Lung (tissue), 16 donors: ENCODE measurements around the gene TRIM41. TPM values are rescaled to one million over a fixed set of nuclear protein-coding genes. Genes with fewer than 3 reads are reported as not detected.
A peak's percentile ranks its signal among the peaks of the same experiment; 100 is the strongest.
"Not testable (repeated sequence)": the region's sequence is repeated elsewhere in the genome, so short reads cannot be mapped to it uniquely, and the experiment has no call there.

Experiments
- ATAC-seq: fragments of 200-7000 bp; cut with Tn5 transposase; one replicate; pipeline ENCODE4 v1.9.1; 2020; ENCODE audit warnings: moderate number of reproducible peaks; ENCODE audit not compliant: insufficient read depth, low FRiP score
- DNase-seq, 3 donors: peaks; one replicate each; pipeline ENCODE4 v3.0.0-alpha.2; 2013 to 2017
- H3K27ac ChIP-seq, 2 donors: one replicate each; pipeline ENCODE4 v1.5.1; 2013; ENCODE audit warnings: mild to moderate bottlenecking in 2 of 2, moderate library complexity in 2 of 2, control low read depth in 1 of 2, inconsistent platforms in 1 of 2, low read depth in 1 of 2, low read length in 1 of 2
- H3K27me3 ChIP-seq, 3 donors: one replicate each; pipeline ENCODE4 v1.5.1; 2013; ENCODE audit warnings: low read length in 2 of 3; ENCODE audit not compliant: control insufficient read depth in 3 of 3, insufficient read depth in 3 of 3
- H3K36me3 ChIP-seq, 4 donors: one replicate each; pipeline ENCODE4 v1.5.1; 2013; ENCODE audit warnings: low read length in 4 of 4, mild to moderate bottlenecking in 1 of 4, moderate library complexity in 1 of 4; ENCODE audit not compliant: control insufficient read depth in 4 of 4, insufficient read depth in 4 of 4
- H3K4me1 ChIP-seq, 5 donors: one replicate each; pipeline ENCODE4 v1.5.1; 2013; ENCODE audit warnings: low read length in 5 of 5, mild to moderate bottlenecking in 2 of 5, moderate library complexity in 1 of 5; ENCODE audit not compliant: control insufficient read depth in 5 of 5, insufficient read depth in 5 of 5
- H3K4me3 ChIP-seq: one replicate; pipeline ENCODE4 v1.5.1; 2013; ENCODE audit warnings: mild to moderate bottlenecking, control low read depth, moderate library complexity
- H3K9ac ChIP-seq, 2 donors: one replicate each; pipeline ENCODE4 v1.5.1; 2013; ENCODE audit warnings: low read length in 2 of 2, control low read depth in 1 of 2; ENCODE audit not compliant: insufficient read depth in 1 of 2
- H3K9me3 ChIP-seq, 4 donors: one replicate each; pipeline ENCODE4 v1.5.1; 2013; ENCODE audit warnings: low read length in 3 of 4, mild to moderate bottlenecking in 1 of 4, moderate library complexity in 1 of 4; ENCODE audit not compliant: control insufficient read depth in 4 of 4, insufficient read depth in 3 of 4
- CTCF ChIP-seq: IDR thresholded peaks from 2 replicates; pipeline ENCODE4 v1.5.1; 2012; ENCODE audit warnings: mild to moderate bottlenecking; ENCODE audit errors: control extremely low read depth, extremely low read depth
- WGBS, 2 donors: extraction: QIAGEN DNeasy Blood & Tissue Kit; methylation state at CpG; one replicate each; pipeline ENCODE4 v1.1.7; 2013; 5-methylcytosine and 5-hydroxymethylcytosine counted together
- long read RNA-seq, 5 donors: transcript quantifications; one replicate each; lab custom pipeline, GENCODE V29; 2026
- polyA plus RNA-seq, 2 donors: library from polyadenylated mRNA; stranded (reverse); fragments of 200-250 nt; gene quantifications; one replicate each; pipeline ENCODE4 v1.2.1, GENCODE V29; 2013
- total RNA-seq, 2 donors: library from RNA; depleted of rRNA in 1 of 2; stranded (reverse); fragments of >200 nt in 1 of 2; gene quantifications; one replicate each; pipeline ENCODE4 v1.2.1, GENCODE V29; 2014 to 2021
- donor health status: control.
- donor health status: control.
- donor health status: Bipolar disorder and iron deficiency.
- donor health status: healthy.
- donor health status: DM: yes; HTN: yes; CAD: no.

The TRIM41 gene
- 10 to 100 TPM; 13.1 to 38.6 TPM for total RNA-seq
- 10 to 100 TPM; 20.3 to 24.1 TPM for polyA plus RNA-seq
- long read RNA-seq, donor 1, full-length matches to known transcripts: 2 of 5,679 reads
- long read RNA-seq, donor 1, partial matches to known transcripts: 5,270 of 5,679 reads
- long read RNA-seq, donor 1, other reads (novel, unspliced or antisense): 407 of 5,679 reads
- long read RNA-seq, donor 2, partial matches to known transcripts: 2,441 of 2,548 reads
- long read RNA-seq, donor 2, other reads (novel, unspliced or antisense): 107 of 2,548 reads
- long read RNA-seq, donor 3, partial matches to known transcripts: 2,531 of 2,676 reads
- long read RNA-seq, donor 3, other reads (novel, unspliced or antisense): 144 of 2,676 reads
- long read RNA-seq, donor 4, partial matches to known transcripts: 3,043 of 3,089 reads
- long read RNA-seq, donor 4, other reads (novel, unspliced or antisense): 46 of 3,089 reads
- long read RNA-seq, donor 5, full-length matches to known transcripts: 5 of 4,707 reads
- long read RNA-seq, donor 5, partial matches to known transcripts: 4,416 of 4,707 reads
- long read RNA-seq, donor 5, other reads (novel, unspliced or antisense): 286 of 4,707 reads

GRCh38 chr5:181223058-181223728 lies at the start of gene TRIM41:
Gene TRIM41 (plus strand): TSS chr5:181223281. CDS start chr5:181224000, 719 bp downstream.
- peak within 1 kb of the TSS; percentile 68 to 90 for H3K9ac ChIP-seq
- peak within 1 kb of the TSS; percentile 74 for H3K4me3 ChIP-seq
- peaks cover 0 to 2% (median under 1%) of the 10 kb centered on the region in 4 donors for H3K36me3 ChIP-seq
- no peak for TF ChIP-seq CTCF
- H3K27me3 ChIP-seq: peaks cover 0 to 16% (median 15%) of the 10 kb centered on the region in 3 donors
- peak; percentile 82 for ATAC-seq
- H3K27ac ChIP-seq: peak within 1 kb of the TSS; percentile 95 to 98
- WGBS, 2 donors: 0 to 1% methylated on average over 58 to 59 of the region's 59 CpGs
- peak; percentile 98 to 99 (median 99) for DNase-seq
- peaks cover 0 to 21% (median 10%) of the 10 kb centered on the region in 5 donors for H3K4me1 ChIP-seq
- no peaks in the 10 kb centered on the region for H3K9me3 ChIP-seq

- Histone ChIP-seq H3K4me3 (no peak overlapping the region), H3K9me3 (peaks cover 0 to 3% (median 0%) of the 10 kb centered on the region in 4 donors), H3K36me3 (no peaks in the 10 kb centered on the region), H3K9ac (no peak overlapping the region), H3K27me3 (peaks cover 3 to 72% (median 61%) of the 10 kb centered on the region in 3 donors), H3K27ac (no peak overlapping the region), H3K4me1 (peaks cover 0 to 8% (median 7%) of the 10 kb centered on the region in 5 donors)
- ATAC-seq: no peak
- DNase-seq: no peak
- WGBS, 2 donors: 5 to 7% methylated on average over 50 of the region's 50 CpGs
- TF ChIP-seq CTCF: no peak
Measured at GRCh38 chr5:181173420-181174342, 49.4 kb upstream of the TRIM41 start.

GRCh38 chr5:181176254-181176952 lies 46.7 kb upstream of the TRIM41 start:
- Histone ChIP-seq H3K36me3 (no peaks in the 10 kb centered on the region), H3K4me3 (no peak overlapping the region), H3K27me3 (peaks cover 3 to 50% (median 37%) of the 10 kb centered on the region in 3 donors), H3K9ac (no peak overlapping the region), H3K4me1 (peaks cover 0 to 4% (median 0%) of the 10 kb centered on the region in 5 donors), H3K27ac (no peak overlapping the region), H3K9me3 (peaks cover 0 to 3% (median 0%) of the 10 kb centered on the region in 4 donors)
- ATAC-seq (no peak), DNase-seq (no peak)
- no peak for TF ChIP-seq CTCF
- 72 to 75% methylated on average over 3 of the region's 3 CpGs for WGBS, 2 donors

- not testable (repeated sequence) for H3K9ac ChIP-seq, H3K27ac ChIP-seq, H3K9me3 ChIP-seq, DNase-seq, H3K4me3 ChIP-seq, H3K36me3 ChIP-seq, H3K4me1 ChIP-seq, ATAC-seq
- H3K27me3 ChIP-seq: peaks cover 3 to 41% (median 29%) of the 10 kb centered on the region in 3 donors
- WGBS, 2 donors: 73 to 74% methylated on average over 14 of the region's 14 CpGs
Measured at GRCh38 chr5:181177559-181177958, 45.5 kb upstream of the TRIM41 start.
